ENCODE results near the gene PYURF. TPM values are rescaled to one million over a fixed set of nuclear protein-coding genes. Genes with fewer than 3 reads are reported as not detected.

The PYURF gene
- total RNA-seq, 1 experiment from 2014 or later: 50.9 TPM

GRCh38 chr4:88528861-88529260, 5.3 kb upstream of the PYURF start (continued):
- TF ChIP-seq CTCF (IDR thresholded peaks at IDR 0.05 in 2 of 3, conservative IDR thresholded peaks at IDR 0.05 in 1 of 3; ENCODE audit: borderline replicate concordance in 1 of 3, insufficient read depth in 1 of 3, low read depth in 2 of 3, low read length in 2 of 3) (peak in 1 of 3 experiments; percentile 26; a peak in 2 of 6 replicates), ZFX (IDR thresholded peaks at IDR 0.05) (no peak), ZNF274 (IDR thresholded peaks at IDR 0.05; ENCODE audit: low read depth, low read length) (no peak), TCF7L2 (IDR thresholded peaks at IDR 0.05; ENCODE audit: borderline replicate concordance, extremely low read depth, insufficient read depth, insufficient read length) (no peak), JUND (IDR thresholded peaks at IDR 0.05) (no peak), FOSL1 (IDR thresholded peaks at IDR 0.05; ENCODE audit: low read depth) (no peak), SRF (IDR thresholded peaks at IDR 0.05; ENCODE audit: low read depth) (no peak), POLR2AphosphoS5 (IDR thresholded peaks at IDR 0.05; ENCODE audit: low read depth, low read length) (no peak)

GRCh38 chr4:88527787-88528186, 4.2 kb upstream of the PYURF start:
- ChIA-PET RAD21 (ENCODE audit: low non-redundant PET in 1 of 2, low total read pairs in 2 of 2, uncharacterized antibody in 2 of 2, unreplicated experiment in 2 of 2) (interaction anchor here (0.7 to 1.7 kb wide), 2 partner anchors 119 to 132 kb away, joined by 4 to 5 read pairs; no protein-coding TSS in a partner anchor), POLR2A (no interaction called here), CTCF (interaction anchor here (1.2 to 2.3 kb wide), 3 partner anchors 132 to 495 kb away, joined by 3 to 23 read pairs (median 6); no protein-coding TSS in a partner anchor)
- H3K9ac ChIP-seq (ENCODE audit: low read length): no peak overlapping the region
- no peaks in the 10 kb centered on the region for H3K9me2 ChIP-seq (ENCODE audit: insufficient read depth)
- H3K27ac ChIP-seq (ENCODE audit: low read depth, low read length): no peak overlapping the region
- ATAC-seq: no peak
- H3K9me3 ChIP-seq (ENCODE audit: control insufficient read depth in 1 of 2, insufficient read depth in 1 of 2, low read depth in 1 of 2, low read length in 2 of 2): no peaks in the 10 kb centered on the region
- no peak overlapping the region for H3K4me3 ChIP-seq (replicated peaks in 1 of 2; ENCODE audit: low read depth in 1 of 2, low read length in 2 of 2)
- peaks cover 6% of the 10 kb centered on the region for H3K79me2 ChIP-seq (ENCODE audit: insufficient read depth, low read length)
- no peak overlapping the region for H2AFZ ChIP-seq (ENCODE audit: low read depth, low read length, poor library complexity, severe bottlenecking)
- no peaks in the 10 kb centered on the region for H3K36me3 ChIP-seq (ENCODE audit: control insufficient read depth in 1 of 2, insufficient read depth in 2 of 2, low read length in 2 of 2)
- TF ChIP-seq ZNF274 (IDR thresholded peaks at IDR 0.05; ENCODE audit: low read depth, low read length) (no peak), ATF3 (IDR thresholded peaks at IDR 0.05) (no peak)
- BruUV-seq (replicated peaks): no TSS peak
- no peaks in the 10 kb centered on the region for H4K20me1 ChIP-seq (ENCODE audit: insufficient read depth)
- no peak overlapping the region for H3K4me2 ChIP-seq (ENCODE audit: low read length)
- H3K27me3 ChIP-seq (ENCODE audit: insufficient read depth, low read length): no peaks in the 10 kb centered on the region
- no peak for DNase-seq (ENCODE audit: low read depth, low spot score)
- H3K4me1 ChIP-seq (ENCODE audit: control insufficient read depth in 1 of 2, insufficient read depth in 2 of 2, low read length in 2 of 2): peaks cover 6 to 15% of the 10 kb centered on the region in 2 experiments; a peak in 3 of 4 replicates
- intact Hi-C loops (cut with micrococcal nuclease): no loop called here
